Transverse colon (tissue), 4 donors: ENCODE results near the gene SYT14. TPM values are rescaled to one million over a fixed set of nuclear protein-coding genes. Genes with fewer than 3 reads are reported as not detected.

ENCODE experiments used
- DNase-seq: peaks from one replicate; pipeline ENCODE4 v3.0.0-alpha.2; 2019
- H3K27ac ChIP-seq, 4 donors: fragments of 200-600 bp; sonication (generic); 2 replicates each; pipeline ENCODE4 v1.5.1; 2016 to 2018; ENCODE audit warnings: inconsistent platforms in 4 of 4
- H3K27me3 ChIP-seq: fragments of 200-600 bp; sonication (generic); 2 replicates; pipeline ENCODE4 v1.5.1; 2017; ENCODE audit warnings: inconsistent platforms
- H3K36me3 ChIP-seq, 4 donors: fragments of 200-600 bp; sonication (generic); 2 replicates each; pipeline ENCODE4 v1.5.1; 2017 to 2019; ENCODE audit warnings: inconsistent platforms in 4 of 4
- H3K4me1 ChIP-seq, 4 donors: fragments of 200-600 bp; sonication (generic); 2 replicates each; pipeline ENCODE4 v1.5.1; 2017 to 2020; ENCODE audit warnings: inconsistent platforms in 4 of 4
- H3K4me3 ChIP-seq, 4 donors: fragments of 200-600 bp; sonication (generic); 1 replicate in 1 of 4; 2 replicates in 3 of 4; pipeline versions ENCODE4 v1.5.1 to v1.6.1; 2017 to 2019; ENCODE audit warnings: inconsistent platforms in 4 of 4
- H3K9me3 ChIP-seq, 2 donors: fragments of 200-600 bp; sonication (generic); 2 replicates each; pipeline ENCODE4 v1.5.1; 2017 to 2019; ENCODE audit warnings: inconsistent platforms in 2 of 2
- EP300 ChIP-seq: sonication (generic); formaldehyde crosslinking; IDR thresholded peaks from one replicate; pipeline ENCODE4 v1.6.1; 2017; ENCODE audit warnings: antibody characterized with exemption, low read depth
- POLR2A ChIP-seq: fragments of 450-650 bp; IDR thresholded peaks from one replicate; pipeline ENCODE4 v1.6.1; 2016; ENCODE audit warnings: antibody characterized with exemption, mild to moderate bottlenecking, moderate library complexity
- POLR2AphosphoS5 ChIP-seq, 3 donors: sonication (generic); formaldehyde crosslinking; IDR thresholded peaks; one replicate each; pipeline ENCODE4 v1.6.1; 2016; ENCODE audit warnings: antibody characterized with exemption in 3 of 3
- WGBS, 2 donors: methylation state at CpG; one replicate each; pipeline ENCODE4 v1.1.5; 2018; ENCODE audit warnings: low coverage in 1 of 2; 5-methylcytosine and 5-hydroxymethylcytosine counted together
- in situ Hi-C, 4 donors: fragments of 200-750 bp; cut with MboI; loops; one replicate each; pipeline versions ENCODE4 v1.15.0 to v1.15.1; 2017; ENCODE audit warnings: low sequenced_read_pairs in 3 of 4, low pct_ligation_motif_present in 1 of 4, low pct_unique_long_range_greater_than_20kb in 1 of 4
- intact Hi-C: fragments of 100-400 bp; cut with DNase I; formaldehyde crosslinking; loops from one replicate; pipeline ENCODE4 v1.15.1; 2023; ENCODE audit warnings: low total_unique reads
- total RNA-seq, 4 donors: library from RNA; depleted of rRNA; stranded (reverse); fragments of >200 nt; gene quantifications; one replicate each; pipeline ENCODE4 v1.1.0, GENCODE V29; 2016
- TF ChIP-seq, protein P1 (sequence below), 5 experiments: fragments of 200-600 bp in 3 of 5; fragments of 450-650 bp in 2 of 5; sonication (generic) in 3 of 5; IDR thresholded peaks; 1 replicate in 2 of 5; 2 replicates in 3 of 5; pipeline ENCODE4 v1.5.1; 2016 to 2017; ENCODE audit warnings: antibody characterized with exemption in 5 of 5, inconsistent platforms in 3 of 5, mild to moderate bottlenecking in 2 of 5, moderate library complexity in 1 of 5

Gene SYT14
- total RNA-seq, 4 donors from 2014 or later, result under 0.01 TPM; not detected in 3

DNA sequence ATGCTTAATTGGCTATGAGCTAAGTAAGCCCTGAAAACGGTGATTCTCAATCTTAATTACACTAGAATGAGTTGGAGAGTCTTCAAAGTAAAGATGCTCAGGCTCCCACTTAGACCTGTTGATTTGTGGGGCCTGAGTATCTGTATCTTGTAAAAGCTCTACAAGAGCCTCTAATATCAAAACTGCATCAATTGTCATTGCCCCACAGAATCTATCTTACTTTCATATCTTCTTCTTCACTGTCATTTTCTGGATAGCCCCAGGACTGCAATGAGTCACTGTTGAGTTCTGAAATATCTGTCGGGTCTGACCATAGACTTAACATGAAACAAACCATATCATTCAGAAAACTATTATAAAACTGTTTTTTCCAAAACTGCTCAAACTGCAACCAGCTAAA, 191.7 kb downstream of the SYT14 start:
- Histone ChIP-seq H3K9me3 (no peaks in the 10 kb centered on the region), H3K27ac (no peak overlapping the region), H3K27me3 (no peaks in the 10 kb centered on the region), H3K4me3 (no peak overlapping the region), H3K4me1 (no peaks in the 10 kb centered on the region), H3K36me3 (no peaks in the 10 kb centered on the region)
- 32 to 60% methylated on average over 2 of the region's 2 CpGs for WGBS, 2 donors
- DNase-seq, result no peak
- in situ Hi-C loops, result loop anchor here in 1 of 4 donors (25.0 kb wide), 1 partner anchor 183 kb away; no protein-coding TSS in a partner anchor
- TF ChIP-seq EP300, result no peak
- no peak for TF ChIP-seq POLR2A
- TF ChIP-seq, protein P1, sequence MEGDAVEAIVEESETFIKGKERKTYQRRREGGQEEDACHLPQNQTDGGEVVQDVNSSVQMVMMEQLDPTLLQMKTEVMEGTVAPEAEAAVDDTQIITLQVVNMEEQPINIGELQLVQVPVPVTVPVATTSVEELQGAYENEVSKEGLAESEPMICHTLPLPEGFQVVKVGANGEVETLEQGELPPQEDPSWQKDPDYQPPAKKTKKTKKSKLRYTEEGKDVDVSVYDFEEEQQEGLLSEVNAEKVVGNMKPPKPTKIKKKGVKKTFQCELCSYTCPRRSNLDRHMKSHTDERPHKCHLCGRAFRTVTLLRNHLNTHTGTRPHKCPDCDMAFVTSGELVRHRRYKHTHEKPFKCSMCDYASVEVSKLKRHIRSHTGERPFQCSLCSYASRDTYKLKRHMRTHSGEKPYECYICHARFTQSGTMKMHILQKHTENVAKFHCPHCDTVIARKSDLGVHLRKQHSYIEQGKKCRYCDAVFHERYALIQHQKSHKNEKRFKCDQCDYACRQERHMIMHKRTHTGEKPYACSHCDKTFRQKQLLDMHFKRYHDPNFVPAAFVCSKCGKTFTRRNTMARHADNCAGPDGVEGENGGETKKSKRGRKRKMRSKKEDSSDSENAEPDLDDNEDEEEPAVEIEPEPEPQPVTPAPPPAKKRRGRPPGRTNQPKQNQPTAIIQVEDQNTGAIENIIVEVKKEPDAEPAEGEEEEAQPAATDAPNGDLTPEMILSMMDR (IDR thresholded peaks at IDR 0.05), result no peak
- TF ChIP-seq POLR2AphosphoS5 (IDR thresholded peaks at IDR 0.05), result no peak
- intact Hi-C loops, result no loop called here

DNA sequence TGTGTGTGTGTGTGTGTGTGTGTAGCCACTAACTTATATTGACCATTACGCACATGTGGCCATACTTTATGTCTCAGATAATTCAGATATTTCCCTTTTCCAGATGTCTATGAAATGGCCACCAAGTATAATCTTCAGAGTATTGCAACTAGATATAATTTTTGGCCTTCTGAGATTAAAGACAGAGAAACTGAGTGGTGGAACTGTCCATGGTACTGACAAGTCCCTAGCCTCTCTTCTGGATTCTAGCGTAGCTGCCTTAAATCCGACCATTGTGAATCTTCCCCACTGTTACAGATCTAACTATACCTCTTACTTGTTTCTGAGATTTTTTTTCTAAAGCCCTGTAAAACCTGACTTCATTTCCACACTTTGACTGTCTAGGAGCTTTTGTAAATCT, 194.6 kb downstream of the SYT14 start:
- Histone ChIP-seq H3K36me3 (no peaks in the 10 kb centered on the region), H3K9me3 (no peaks in the 10 kb centered on the region), H3K4me1 (no peaks in the 10 kb centered on the region), H3K27ac (no peak overlapping the region), H3K27me3 (no peaks in the 10 kb centered on the region), H3K4me3 (no peak overlapping the region)
- no peak for DNase-seq
- intact Hi-C loops, result no loop called here
- TF ChIP-seq POLR2A, result no peak
- no peak for TF ChIP-seq POLR2AphosphoS5 (IDR thresholded peaks at IDR 0.05)
- TF ChIP-seq, protein P1 (IDR thresholded peaks at IDR 0.05), result no peak
- no peak for TF ChIP-seq EP300
- 55 to 64% methylated on average over 3 of the region's 3 CpGs for WGBS, 2 donors
- in situ Hi-C loops, result loop anchor here in 1 of 4 donors (25.0 kb wide), 1 partner anchor 180 kb away; no protein-coding TSS in a partner anchor

DNA sequence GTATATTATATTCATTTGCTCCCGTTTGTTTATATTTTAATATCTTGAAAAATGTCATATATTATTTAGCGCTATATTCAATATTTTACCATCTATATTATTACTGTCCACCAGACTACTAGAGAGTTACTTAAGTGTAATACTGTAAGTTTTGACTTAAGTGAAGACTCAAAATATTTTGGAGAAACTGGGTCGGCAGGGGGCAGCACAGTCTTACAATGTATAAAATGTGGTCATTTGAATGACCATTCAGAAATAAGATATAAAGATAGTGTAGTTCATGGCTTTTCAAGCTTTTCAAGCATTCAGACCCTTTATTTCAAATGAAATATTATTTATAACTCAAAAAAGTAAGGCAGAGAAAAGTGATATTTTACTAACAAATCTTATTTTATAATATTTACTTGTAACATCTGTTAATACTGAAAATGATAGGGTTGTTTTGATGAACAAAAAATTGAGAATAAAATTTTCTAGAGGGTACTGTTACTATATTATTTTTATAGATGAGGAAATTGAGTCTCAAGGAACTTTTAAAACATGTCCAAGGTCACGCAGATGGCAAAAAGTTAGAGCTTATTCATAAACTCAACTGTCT, 205.5 kb downstream of the SYT14 start:
- Histone ChIP-seq H3K27me3 (no peaks in the 10 kb centered on the region), H3K4me1 (no peaks in the 10 kb centered on the region), H3K9me3 (no peaks in the 10 kb centered on the region), H3K4me3 (no peak overlapping the region), H3K27ac (no peak overlapping the region), H3K36me3 (no peaks in the 10 kb centered on the region)
- in situ Hi-C loops, result loop anchor here (10.0 to 25.0 kb wide), 4 partner anchors 161 to 251 kb away; no protein-coding TSS in a partner anchor
- TF ChIP-seq, protein P1 (IDR thresholded peaks at IDR 0.05), result peak; percentile 60 to 68 (median 64)
- TF ChIP-seq EP300, result no peak
- TF ChIP-seq POLR2AphosphoS5 (IDR thresholded peaks at IDR 0.05), result no peak
- TF ChIP-seq POLR2A, result no peak
- intact Hi-C loops, result loop anchor here (5.0 kb wide), 1 partner anchor 169 kb away; no protein-coding TSS in a partner anchor
- peak; percentile 77 for DNase-seq
- whole genome bisulfite sequencing, 2 donors, result 20 to 33% methylated on average over 4 of the region's 4 CpGs

DNA sequence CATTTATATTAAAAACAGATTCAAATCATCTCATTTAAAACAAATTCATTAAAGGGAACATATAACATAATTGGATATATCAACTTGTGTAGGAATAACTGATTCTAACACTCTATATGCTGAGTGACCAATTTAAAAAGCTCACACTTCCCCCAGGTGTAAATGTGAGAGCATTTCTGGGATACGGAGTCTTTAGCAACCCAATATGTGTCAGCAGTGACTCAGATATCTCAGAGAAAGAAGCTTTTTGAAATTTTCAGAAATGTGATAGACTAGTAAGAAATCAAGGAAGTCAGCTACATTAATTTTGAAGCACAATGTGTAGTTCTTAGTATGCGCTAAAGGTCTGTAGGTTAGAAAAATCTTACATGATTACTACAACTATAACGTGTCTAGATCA, 206.7 kb downstream of the SYT14 start:
- TF ChIP-seq, protein P1 (IDR thresholded peaks at IDR 0.05), result no peak
- TF ChIP-seq POLR2A (no peak), EP300 (no peak), POLR2AphosphoS5 (IDR thresholded peaks at IDR 0.05) (no peak)
- in situ Hi-C loops (loop anchor here (10.0 to 25.0 kb wide), 4 partner anchors 160 to 250 kb away; no protein-coding TSS in a partner anchor), intact Hi-C loops (loop anchor here (5.0 kb wide), 1 partner anchor 168 kb away; no protein-coding TSS in a partner anchor)
- no peaks in the 10 kb centered on the region for H3K4me1 ChIP-seq
- H3K27me3 ChIP-seq, result no peaks in the 10 kb centered on the region
- WGBS, 2 donors, result 71 to 81% methylated on average over 3 of the region's 3 CpGs
- no peaks in the 10 kb centered on the region for H3K36me3 ChIP-seq
- H3K27ac ChIP-seq, result no peak overlapping the region
- H3K4me3 ChIP-seq, result no peak overlapping the region
- no peaks in the 10 kb centered on the region for H3K9me3 ChIP-seq
- no peak for DNase-seq
